ELR (cell line): ENCODE measurements around the gene PRLHR.
A peak's percentile ranks its signal among the peaks of the same experiment; 100 is the strongest.
"Not testable (repeated sequence)": the region's sequence is repeated elsewhere in the genome, so short reads cannot be mapped to it uniquely, and the experiment has no call there.

Source experiments
- DNase-seq: peaks from one replicate; pipeline ENCODE4 v3.0.0-alpha.2; 2015; ENCODE audit warnings: low read depth

Gene PRLHR

GRCh38 chr10:118595598-118596425 lies at the start of gene PRLHR:
TSS of gene PRLHR (minus strand) at chr10:118595648. CDS start at chr10:118595244, 404 bp downstream.
- peak; percentile 14 for DNase-seq

GRCh38 chr10:118642228-118642627 lies 46.8 kb upstream of the PRLHR start:
- no peak for DNase-seq

GRCh38 chr10:118638680-118639079 lies 43.2 kb upstream of the PRLHR start:
- DNase-seq: no peak

- DNase-seq: no peak
These were observed 40.4 kb upstream of the PRLHR start for GRCh38 chr10:118635674-118636402.

GRCh38 chr10:118633786-118634185 lies 38.3 kb upstream of the PRLHR start:
- DNase-seq: no peak

- no peak for DNase-seq
These were observed 33.8 kb upstream of the PRLHR start for GRCh38 chr10:118629211-118629610.

GRCh38 chr10:118628397-118628796 lies 32.9 kb upstream of the PRLHR start:
- no peak for DNase-seq

- no peak for DNase-seq
These were observed 31.5 kb upstream of the PRLHR start for GRCh38 chr10:118626953-118627352.

GRCh38 chr10:118625504-118625903 lies 30.1 kb upstream of the PRLHR start:
- no peak for DNase-seq

GRCh38 chr10:118624747-118625146 lies 29.3 kb upstream of the PRLHR start:
- DNase-seq: no peak

- no peak for DNase-seq
These were observed 26.0 kb upstream of the PRLHR start for GRCh38 chr10:118621304-118621942.

- DNase-seq: not testable (repeated sequence)
These were observed 18.4 kb upstream of the PRLHR start for GRCh38 chr10:118613863-118614262.

GRCh38 chr10:118610577-118610976 lies 15.1 kb upstream of the PRLHR start:
- DNase-seq: no peak

- no peak for DNase-seq
These were observed 12.4 kb upstream of the PRLHR start for GRCh38 chr10:118607768-118608354.

- no peak for DNase-seq
These were observed 10.2 kb upstream of the PRLHR start for GRCh38 chr10:118605694-118606093.

GRCh38 chr10:118596426-118597124 lies 1.1 kb upstream of the PRLHR start:
- DNase-seq: no peak

GRCh38 chr10:118595064-118595420 lies 406 bp downstream of the PRLHR start:
- no peak for DNase-seq

GRCh38 chr10:118594392-118595063 lies 920 bp downstream of the PRLHR start:
- peak; percentile 15 for DNase-seq

- no peak for DNase-seq
These were observed 2.6 kb downstream of the PRLHR start for GRCh38 chr10:118592675-118593330.

- no peak for DNase-seq
These were observed 5.1 kb downstream of the PRLHR start for GRCh38 chr10:118590334-118590733.
